ENCODE measurements around the gene CYP2F1. TPM values are rescaled to one million over a fixed set of nuclear protein-coding genes. Genes with fewer than 3 reads are reported as not detected.

Gene CYP2F1
- total and polyA plus RNA-seq, 2 of the 13 experiments (the other 11 are each of a cell fraction or from before 2014, with no cell fraction given), result not detected

GRCh38 chr19:41175801-41176777 lies 61.9 kb downstream of the CYP2F1 start (continued):
- TF ChIP-seq YEATS2 (CRISPR knock-in tag; IDR thresholded peaks at IDR 0.05; ENCODE audit: borderline replicate concordance) (peak; percentile 44; the same call in 1 of the 2 replicates), PHF21A (CRISPR knock-in tag; IDR thresholded peaks at IDR 0.05) (no peak), TCF7 (IDR thresholded peaks at IDR 0.05; ENCODE audit: low read depth) (peak; percentile 92), ZSCAN9 (CRISPR knock-in tag; IDR thresholded peaks at IDR 0.05; ENCODE audit: borderline replicate concordance) (no peak), GZF1 (CRISPR knock-in tag; IDR thresholded peaks at IDR 0.05) (no peak), KDM6A (CRISPR knock-in tag; IDR thresholded peaks at IDR 0.05; ENCODE audit: low read depth) (0 out of 2 replicates have a peak, but pooled peaks have one; percentile 43), CREM (IDR thresholded peaks at IDR 0.05) (peak; percentile 31; the same call in 1 of the 2 replicates), CREM (CRISPR knock-in tag; IDR thresholded peaks at IDR 0.05) (no peak), TRIM22 (IDR thresholded peaks at IDR 0.05) (no peak), KLF6 (CRISPR knock-in tag; IDR thresholded peaks at IDR 0.05) (0 out of 2 replicates have a peak, but pooled peaks have one; percentile 26), ZNF567 (CRISPR knock-in tag; IDR thresholded peaks at IDR 0.05; ENCODE audit: borderline replicate concordance) (0 out of 2 replicates have a peak, but pooled peaks have one; percentile 24), MAFF (IDR thresholded peaks at IDR 0.05; ENCODE audit: low read depth, low read length) (0 out of 2 replicates have a peak, but pooled peaks have one; percentile 2), ZNF570 (CRISPR knock-in tag; IDR thresholded peaks at IDR 0.05; ENCODE audit: borderline replicate concordance) (no peak), POLR2AphosphoS5 (IDR thresholded peaks at IDR 0.05; ENCODE audit: low read depth, low read length) (peak; percentile 9; the same call in 1 of the 2 replicates), JUN (CRISPR knock-in tag; IDR thresholded peaks at IDR 0.05) (no peak), ZFP36L2 (CRISPR knock-in tag; IDR thresholded peaks at IDR 0.05) (no peak), ELF1 (CRISPR knock-in tag; IDR thresholded peaks at IDR 0.05) (peak; percentile 65), KDM3A (CRISPR knock-in tag; IDR thresholded peaks at IDR 0.05; ENCODE audit: low read depth) (no peak), ARNTL (CRISPR knock-in tag; IDR thresholded peaks at IDR 0.05) (no peak), FOXK1 (CRISPR knock-in tag; IDR thresholded peaks at IDR 0.05; ENCODE audit: borderline replicate concordance, low read depth) (no peak), ZNF468 (CRISPR knock-in tag; IDR thresholded peaks at IDR 0.05) (no peak)
- TF ChIP-seq, protein P1, sequence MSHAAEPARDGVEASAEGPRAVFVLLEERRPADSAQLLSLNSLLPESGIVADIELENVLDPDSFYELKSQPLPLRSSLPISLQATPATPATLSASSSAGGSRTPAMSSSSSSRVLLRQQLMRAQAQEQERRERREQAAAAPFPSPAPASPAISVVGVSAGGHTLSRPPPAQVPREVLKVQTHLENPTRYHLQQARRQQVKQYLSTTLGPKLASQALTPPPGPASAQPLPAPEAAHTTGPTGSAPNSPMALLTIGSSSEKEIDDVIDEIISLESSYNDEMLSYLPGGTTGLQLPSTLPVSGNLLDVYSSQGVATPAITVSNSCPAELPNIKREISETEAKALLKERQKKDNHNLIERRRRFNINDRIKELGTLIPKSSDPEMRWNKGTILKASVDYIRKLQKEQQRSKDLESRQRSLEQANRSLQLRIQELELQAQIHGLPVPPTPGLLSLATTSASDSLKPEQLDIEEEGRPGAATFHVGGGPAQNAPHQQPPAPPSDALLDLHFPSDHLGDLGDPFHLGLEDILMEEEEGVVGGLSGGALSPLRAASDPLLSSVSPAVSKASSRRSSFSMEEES (CRISPR knock-in tag; IDR thresholded peaks at IDR 0.05), result peak; percentile 53
- TF ChIP-seq, protein P2, sequence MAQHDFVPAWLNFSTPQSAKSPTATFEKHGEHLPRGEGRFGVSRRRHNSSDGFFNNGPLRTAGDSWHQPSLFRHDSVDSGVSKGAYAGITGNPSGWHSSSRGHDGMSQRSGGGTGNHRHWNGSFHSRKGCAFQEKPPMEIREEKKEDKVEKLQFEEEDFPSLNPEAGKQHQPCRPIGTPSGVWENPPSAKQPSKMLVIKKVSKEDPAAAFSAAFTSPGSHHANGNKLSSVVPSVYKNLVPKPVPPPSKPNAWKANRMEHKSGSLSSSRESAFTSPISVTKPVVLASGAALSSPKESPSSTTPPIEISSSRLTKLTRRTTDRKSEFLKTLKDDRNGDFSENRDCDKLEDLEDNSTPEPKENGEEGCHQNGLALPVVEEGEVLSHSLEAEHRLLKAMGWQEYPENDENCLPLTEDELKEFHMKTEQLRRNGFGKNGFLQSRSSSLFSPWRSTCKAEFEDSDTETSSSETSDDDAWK (CRISPR knock-in tag; IDR thresholded peaks at IDR 0.05), result no peak
- TF ChIP-seq, protein P3, sequence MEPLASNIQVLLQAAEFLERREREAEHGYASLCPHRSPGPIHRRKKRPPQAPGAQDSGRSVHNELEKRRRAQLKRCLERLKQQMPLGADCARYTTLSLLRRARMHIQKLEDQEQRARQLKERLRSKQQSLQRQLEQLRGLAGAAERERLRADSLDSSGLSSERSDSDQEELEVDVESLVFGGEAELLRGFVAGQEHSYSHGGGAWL (CRISPR knock-in tag; IDR thresholded peaks at IDR 0.05), result no peak
- TF ChIP-seq, protein P4, sequence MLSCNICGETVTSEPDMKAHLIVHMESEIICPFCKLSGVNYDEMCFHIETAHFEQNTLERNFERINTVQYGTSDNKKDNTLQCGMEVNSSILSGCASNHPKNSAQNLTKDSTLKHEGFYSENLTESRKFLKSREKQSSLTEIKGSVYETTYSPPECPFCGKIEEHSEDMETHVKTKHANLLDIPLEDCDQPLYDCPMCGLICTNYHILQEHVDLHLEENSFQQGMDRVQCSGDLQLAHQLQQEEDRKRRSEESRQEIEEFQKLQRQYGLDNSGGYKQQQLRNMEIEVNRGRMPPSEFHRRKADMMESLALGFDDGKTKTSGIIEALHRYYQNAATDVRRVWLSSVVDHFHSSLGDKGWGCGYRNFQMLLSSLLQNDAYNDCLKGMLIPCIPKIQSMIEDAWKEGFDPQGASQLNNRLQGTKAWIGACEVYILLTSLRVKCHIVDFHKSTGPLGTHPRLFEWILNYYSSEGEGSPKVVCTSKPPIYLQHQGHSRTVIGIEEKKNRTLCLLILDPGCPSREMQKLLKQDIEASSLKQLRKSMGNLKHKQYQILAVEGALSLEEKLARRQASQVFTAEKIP (CRISPR knock-in tag; IDR thresholded peaks at IDR 0.05; ENCODE audit: borderline replicate concordance), result no peak

Measured in HepG2 (cell line).